DND-41 (cell line): ENCODE data around the gene PTS.
A peak's percentile ranks its signal among the peaks of the same experiment; 100 is the strongest.

Experiments
- ATAC-seq: fragments of 200-7000 bp; cut with Tn5 transposase; 3 replicates; pipeline ENCODE4 v1.9.1; 2021; ENCODE audit warnings: low read depth; ENCODE audit not compliant: insufficient read depth
- DNase-seq: peaks from one replicate; pipeline ENCODE4 v3.0.0-alpha.2; 2020
- H2AFZ ChIP-seq: 2 replicates; pipeline ENCODE4 v1.6.0; 2012; ENCODE audit warnings: low read depth, low read length
- H3K27ac ChIP-seq: 2 replicates; pipeline ENCODE4 v1.5.1; 2012; ENCODE audit warnings: low read length, inconsistent platforms
- H3K27me3 ChIP-seq: fragments of 200-600 bp; sonication (generic); 2 replicates; pipeline ENCODE4 v1.6.0; 2012; ENCODE audit warnings: low read length, mild to moderate bottlenecking, inconsistent platforms; ENCODE audit not compliant: insufficient read depth, poor library complexity
- H3K36me3 ChIP-seq: 2 replicates; pipeline ENCODE4 v1.5.1; 2012; ENCODE audit warnings: low read length, inconsistent platforms; ENCODE audit not compliant: insufficient read depth
- H3K4me1 ChIP-seq: 2 replicates; pipeline ENCODE4 v1.5.1; 2012; ENCODE audit warnings: mild to moderate bottlenecking, low read length; ENCODE audit not compliant: insufficient read depth
- H3K4me2 ChIP-seq: 2 replicates; pipeline ENCODE4 v1.6.0; 2012; ENCODE audit warnings: mild to moderate bottlenecking, moderate library complexity, low read length, inconsistent platforms; ENCODE audit not compliant: insufficient read depth
- H3K4me3 ChIP-seq, 2 experiments: fragments of 200-600 bp in 1 of 2; shearing (Covaris generic) in 1 of 2; 2 replicates each; pipeline ENCODE4 v1.5.1; 2012 to 2016; ENCODE audit warnings: inconsistent platforms in 2 of 2, low read length in 2 of 2, mild to moderate bottlenecking in 2 of 2, low read depth in 1 of 2, moderate library complexity in 1 of 2
- H3K79me2 ChIP-seq: 2 replicates; pipeline ENCODE4 v1.6.0; 2012; ENCODE audit warnings: low read length, inconsistent platforms; ENCODE audit not compliant: insufficient read depth
- H3K9ac ChIP-seq: 2 replicates; pipeline ENCODE4 v1.6.0; 2012; ENCODE audit warnings: low read depth, mild to moderate bottlenecking, inconsistent platforms, low read length, moderate library complexity
- H3K9me3 ChIP-seq: 2 replicates; pipeline ENCODE4 v1.5.1; 2012; ENCODE audit warnings: low read length, moderate library complexity, mild to moderate bottlenecking, inconsistent platforms; ENCODE audit not compliant: insufficient read depth, severe bottlenecking
- H4K20me1 ChIP-seq: 2 replicates; pipeline ENCODE4 v1.6.0; 2012; ENCODE audit warnings: low read length; ENCODE audit not compliant: insufficient read depth
- EZH2 ChIP-seq: IDR thresholded peaks from 3 replicates; pipeline ENCODE4 v1.6.1; 2012; ENCODE audit warnings: borderline replicate concordance, low read depth, mild to moderate bottlenecking, moderate library complexity, low read length, inconsistent platforms; ENCODE audit not compliant: severe bottlenecking
- TF ChIP-seq, protein P1 (sequence below): IDR thresholded peaks from 2 replicates; pipeline ENCODE4 v1.5.1; 2012; ENCODE audit warnings: borderline replicate concordance, low read length, moderate library complexity, mild to moderate bottlenecking; ENCODE audit not compliant: poor library complexity, severe bottlenecking; ENCODE audit errors: extremely low read depth

PTS gene

DNA sequence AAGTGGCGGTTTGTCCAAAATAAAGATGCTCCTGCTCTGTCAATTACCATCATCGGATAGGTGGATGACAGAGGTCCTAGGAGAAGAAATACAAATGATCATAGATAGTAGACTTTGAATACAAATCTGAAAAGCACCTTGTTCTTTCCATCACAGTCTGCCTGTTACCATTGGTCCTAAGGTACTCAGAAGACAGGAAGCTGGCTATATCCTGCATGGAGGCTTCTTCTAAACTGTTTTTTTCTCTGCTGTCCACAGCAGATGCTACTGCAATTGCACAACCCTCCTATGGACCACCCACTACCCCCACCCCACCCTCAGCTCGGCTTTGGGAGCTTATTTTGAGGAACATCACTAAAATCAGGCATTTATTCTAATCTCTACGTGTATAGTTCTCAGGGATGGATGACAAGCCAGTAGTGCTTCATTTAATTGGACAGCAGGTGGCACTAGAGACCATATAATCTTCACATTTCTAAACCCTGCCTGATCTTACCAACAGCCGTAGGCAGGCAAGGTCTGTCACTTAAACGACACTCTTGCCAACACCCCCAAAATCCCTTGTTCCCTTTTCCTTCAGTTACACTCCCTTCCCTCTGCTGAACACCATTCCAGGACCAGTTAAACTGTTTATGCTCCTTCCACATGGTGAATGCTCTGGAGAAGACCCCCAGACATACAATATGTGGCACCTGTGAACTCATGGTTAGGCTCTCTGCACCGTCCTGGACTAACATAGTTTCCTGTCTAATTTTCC, 6.6 kb upstream of the PTS start:
- H3K4me3 ChIP-seq: no peak overlapping the region
- no peak overlapping the region for H3K9ac ChIP-seq
- no peaks in the 10 kb centered on the region for H3K79me2 ChIP-seq
- no peak overlapping the region for H3K27ac ChIP-seq
- peaks cover 6% of the 10 kb centered on the region for H3K4me1 ChIP-seq
- ATAC-seq (peak; percentile 99), DNase-seq (peak; percentile 53)
- TF ChIP-seq, protein P1, sequence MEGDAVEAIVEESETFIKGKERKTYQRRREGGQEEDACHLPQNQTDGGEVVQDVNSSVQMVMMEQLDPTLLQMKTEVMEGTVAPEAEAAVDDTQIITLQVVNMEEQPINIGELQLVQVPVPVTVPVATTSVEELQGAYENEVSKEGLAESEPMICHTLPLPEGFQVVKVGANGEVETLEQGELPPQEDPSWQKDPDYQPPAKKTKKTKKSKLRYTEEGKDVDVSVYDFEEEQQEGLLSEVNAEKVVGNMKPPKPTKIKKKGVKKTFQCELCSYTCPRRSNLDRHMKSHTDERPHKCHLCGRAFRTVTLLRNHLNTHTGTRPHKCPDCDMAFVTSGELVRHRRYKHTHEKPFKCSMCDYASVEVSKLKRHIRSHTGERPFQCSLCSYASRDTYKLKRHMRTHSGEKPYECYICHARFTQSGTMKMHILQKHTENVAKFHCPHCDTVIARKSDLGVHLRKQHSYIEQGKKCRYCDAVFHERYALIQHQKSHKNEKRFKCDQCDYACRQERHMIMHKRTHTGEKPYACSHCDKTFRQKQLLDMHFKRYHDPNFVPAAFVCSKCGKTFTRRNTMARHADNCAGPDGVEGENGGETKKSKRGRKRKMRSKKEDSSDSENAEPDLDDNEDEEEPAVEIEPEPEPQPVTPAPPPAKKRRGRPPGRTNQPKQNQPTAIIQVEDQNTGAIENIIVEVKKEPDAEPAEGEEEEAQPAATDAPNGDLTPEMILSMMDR: peak; percentile 94
- no peak for TF ChIP-seq EZH2
- no peaks in the 10 kb centered on the region for H3K9me3 ChIP-seq
- H3K36me3 ChIP-seq: no peaks in the 10 kb centered on the region
- H4K20me1 ChIP-seq: no peaks in the 10 kb centered on the region
- no peaks in the 10 kb centered on the region for H3K27me3 ChIP-seq
- H2AFZ ChIP-seq: peak overlapping the region; percentile 68
- no peak overlapping the region for H3K4me2 ChIP-seq

- DNase-seq (no peak), ATAC-seq (no peak)
- no peaks in the 10 kb centered on the region; the same call in 1 of the 2 replicates for H3K36me3 ChIP-seq
- no peak overlapping the region for H3K4me3 ChIP-seq
- TF ChIP-seq, protein P1: no peak
- TF ChIP-seq EZH2: no peak
- H2AFZ ChIP-seq: peak overlapping the region; percentile 36; the same call in 1 of the 2 replicates
- H3K9me3 ChIP-seq: no peaks in the 10 kb centered on the region
- no peaks in the 10 kb centered on the region for H4K20me1 ChIP-seq
- H3K9ac ChIP-seq: no peak overlapping the region
- H3K27ac ChIP-seq: no peak overlapping the region
- no peaks in the 10 kb centered on the region for H3K27me3 ChIP-seq
- peaks cover 12% of the 10 kb centered on the region for H3K4me1 ChIP-seq
- 0 out of 2 replicates have a peak, but pooled peaks cover 3% of the 10 kb centered on the region for H3K79me2 ChIP-seq
- H3K4me2 ChIP-seq: no peak overlapping the region
Measured at GRCh38 chr11:112221274-112221835, 4.9 kb upstream of the PTS start.

- TF ChIP-seq, protein P1: no peak
- TF ChIP-seq EZH2: no peak
- Histone ChIP-seq H3K4me1 (peaks cover 18% of the 10 kb centered on the region), H4K20me1 (no peaks in the 10 kb centered on the region), H3K27ac (no peak overlapping the region), H3K4me2 (no peak overlapping the region), H2AFZ (no peak overlapping the region), H3K4me3 (no peak overlapping the region), H3K79me2 (peaks cover 12% of the 10 kb centered on the region), H3K27me3 (no peaks in the 10 kb centered on the region), H3K9me3 (no peaks in the 10 kb centered on the region), H3K36me3 (no peaks in the 10 kb centered on the region; the same call in 1 of the 2 replicates), H3K9ac (no peak overlapping the region)
- ATAC-seq (no peak), DNase-seq (no peak)
Measured at GRCh38 chr11:112222303-112222702, 3.9 kb upstream of the PTS start.
